A204.1 (cell line): Measurements from ENCODE around the gene APMAP.

ENCODE experiments used
- FAIRE-seq: peaks from 2 replicates; lab custom pipeline; 2012; peaks lifted over from hg19 to GRCh38; lab: Jason Lieb, UNC

Gene APMAP

GRCh38 chr20:24965065-24965919, 27.3 kb downstream of the APMAP start:
- no peak for FAIRE-seq

GRCh38 chr20:24964506-24964840, 28.1 kb downstream of the APMAP start:
- no peak for FAIRE-seq

- no peak for FAIRE-seq
Observed at GRCh38 chr20:24963672-24964505, 28.7 kb downstream of the APMAP start.

GRCh38 chr20:24962510-24962909, 30.0 kb downstream of the APMAP start:
- no peak for FAIRE-seq

- no peak for FAIRE-seq
Observed at GRCh38 chr20:24962182-24962492, 30.4 kb downstream of the APMAP start.

GRCh38 chr20:24961384-24962181, 31.0 kb downstream of the APMAP start:
- FAIRE-seq: no peak

GRCh38 chr20:24960861-24961260, 31.7 kb downstream of the APMAP start:
- FAIRE-seq: no peak

- FAIRE-seq: no peak
Observed at GRCh38 chr20:24960302-24960801, 32.2 kb downstream of the APMAP start.

GRCh38 chr20:24959591-24960301, 32.8 kb downstream of the APMAP start:
- FAIRE-seq: no peak

- FAIRE-seq: no peak
Observed at GRCh38 chr20:24958506-24959385, 33.8 kb downstream of the APMAP start.

GRCh38 chr20:24957326-24958016, 35.1 kb downstream of the APMAP start:
- no peak for FAIRE-seq

- FAIRE-seq: no peak
Observed at GRCh38 chr20:24956001-24956841, 36.3 kb downstream of the APMAP start.

GRCh38 chr20:24955045-24955444, 37.5 kb downstream of the APMAP start:
- no peak for FAIRE-seq

- FAIRE-seq: peak; percentile 40
Observed at GRCh38 chr20:24954566-24954965, 38.0 kb downstream of the APMAP start.

GRCh38 chr20:24954151-24954550, 38.4 kb downstream of the APMAP start:
- FAIRE-seq: no peak

GRCh38 chr20:24953621-24954133, 38.9 kb downstream of the APMAP start:
- FAIRE-seq: no peak

- no peak for FAIRE-seq
Observed at GRCh38 chr20:24953209-24953575, 39.4 kb downstream of the APMAP start.

- FAIRE-seq: no peak
Observed at GRCh38 chr20:24952376-24953208, 40.0 kb downstream of the APMAP start.
